ENCODE results near the gene ITGB2. TPM values are rescaled to one million over a fixed set of nuclear protein-coding genes. Genes with fewer than 3 reads are reported as not detected.

ITGB2 gene
- not detected in 2 replicates for total RNA-seq

DNA sequence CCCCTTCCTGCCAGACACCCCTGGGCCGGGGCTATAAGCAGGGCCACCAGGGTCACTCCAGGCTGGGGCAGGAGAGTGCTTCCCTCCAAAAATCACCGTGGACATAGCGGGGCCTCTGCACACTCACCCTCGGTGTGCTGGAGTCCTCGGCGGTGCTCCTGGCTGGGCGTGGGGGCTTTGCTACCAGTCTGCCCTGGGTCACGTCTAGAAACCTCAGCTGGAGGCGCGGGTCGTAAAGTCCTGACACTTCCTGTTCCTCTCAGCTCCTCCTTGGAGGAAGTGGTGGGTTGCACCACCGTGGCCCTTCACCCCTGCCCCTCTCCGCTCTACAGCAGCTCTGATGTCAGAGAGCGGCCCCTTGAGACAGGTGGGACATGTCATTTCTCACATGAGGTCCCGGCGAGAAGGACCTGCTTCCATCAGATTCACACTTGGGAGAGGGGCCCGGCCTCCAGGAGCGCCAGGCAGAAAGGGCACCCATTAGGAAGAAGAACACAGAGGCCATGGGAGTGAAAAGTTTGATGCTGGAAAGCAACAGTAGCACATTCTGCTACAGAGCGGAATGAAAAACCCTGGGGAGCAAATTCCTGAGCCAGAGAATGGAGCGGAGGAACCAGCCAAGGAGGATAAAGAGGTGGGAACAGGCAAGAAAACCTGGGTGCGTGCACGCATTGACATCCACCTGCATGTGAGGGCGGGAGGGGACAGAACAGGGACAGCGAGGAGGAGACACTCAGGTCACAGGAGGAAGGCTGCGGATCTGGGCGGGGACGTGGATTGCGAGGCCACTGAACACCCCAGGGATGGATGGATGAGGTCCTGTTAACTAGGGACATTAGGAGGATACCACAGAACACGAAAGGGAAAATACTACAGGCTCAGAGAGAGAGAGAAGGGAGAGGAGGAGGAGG lies at the start of gene ITGB2:
TSS of gene ITGB2 (minus strand) at position 206 of the 911 bp plus-strand sequence. CDS start 10,117 bp downstream, outside the sequence.

DNA sequence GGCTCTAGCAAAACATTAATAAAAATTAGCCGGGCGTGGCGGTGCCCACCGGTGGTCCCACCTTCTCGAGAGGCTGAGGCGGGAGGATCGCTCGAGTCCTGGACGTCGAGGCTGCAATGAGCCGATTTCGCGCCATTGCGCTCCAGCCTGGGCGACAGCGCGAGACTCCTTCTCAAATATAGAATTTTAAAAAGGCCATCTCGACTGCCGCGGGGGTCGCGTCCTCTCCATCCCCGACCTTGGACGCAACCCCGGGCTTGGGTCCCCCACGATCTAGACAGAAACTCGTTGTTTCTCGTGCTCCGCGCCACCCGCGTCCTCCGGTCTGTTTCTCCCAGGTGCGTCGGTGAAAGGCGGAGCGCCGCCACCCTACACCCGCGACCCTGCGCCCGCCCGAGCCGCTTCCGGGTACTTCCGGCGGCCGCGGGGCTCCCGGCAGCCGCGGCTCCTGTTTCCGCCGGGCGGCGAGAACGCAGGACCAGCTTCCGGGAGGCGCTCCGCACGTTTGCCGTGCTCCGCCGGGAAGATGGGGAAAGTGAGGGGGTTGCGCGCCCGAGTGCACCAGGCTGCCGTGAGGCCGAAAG lies 18.9 kb upstream of the ITGB2 start, which contains the start of gene SLX9:
TSS of gene SLX9 (plus strand) at position 498 of the 584 bp plus-strand sequence. CDS start at position 527, 29 bp downstream.

DNA sequence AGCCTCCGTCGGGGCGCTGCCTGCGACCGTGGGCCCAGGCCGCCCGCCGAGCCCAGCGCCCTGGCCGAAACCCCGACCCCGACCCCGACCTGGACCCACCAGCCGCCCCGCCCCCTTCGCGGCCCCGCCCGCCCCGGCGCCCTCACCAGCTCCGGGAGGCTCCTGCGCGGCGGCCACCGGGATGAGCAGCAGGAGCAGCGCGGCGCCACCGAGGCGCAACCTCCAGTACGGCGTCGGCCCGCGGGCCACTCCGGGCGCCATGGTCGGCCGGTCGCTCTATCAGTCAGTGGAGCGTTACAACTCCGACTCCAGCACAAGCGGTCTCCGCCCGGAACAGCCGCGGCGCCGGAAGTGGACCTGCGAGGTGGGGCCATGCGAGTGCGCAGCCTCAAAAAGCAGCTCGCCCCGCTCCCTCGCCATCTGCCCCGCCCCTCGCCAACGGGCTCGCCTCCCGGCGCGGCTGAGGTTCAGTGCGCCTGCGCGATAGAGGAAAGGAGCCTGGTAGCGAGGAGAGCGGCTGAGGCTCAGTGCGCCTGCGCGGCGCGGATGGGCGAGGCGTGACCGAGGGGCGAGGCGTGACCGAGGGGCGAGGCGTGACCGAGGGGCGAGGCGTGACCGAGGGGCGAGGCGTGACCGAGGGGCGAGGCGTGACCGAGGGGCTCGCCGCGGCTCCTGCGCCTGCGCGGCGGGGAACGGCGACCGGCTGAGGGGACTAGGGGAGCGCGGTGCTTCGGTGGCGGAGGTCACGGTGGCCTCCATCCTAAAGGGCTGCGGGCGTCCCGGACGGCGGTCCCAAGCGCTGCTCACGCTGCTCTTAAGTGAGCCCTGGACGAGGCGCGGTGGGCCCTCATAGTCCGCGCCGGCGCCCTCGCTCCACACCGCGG lies 47.1 kb downstream of the ITGB2 start, which contains the start of gene PTTG1IP:
TSS of gene PTTG1IP (minus strand) at position 335 of the 884 bp plus-strand sequence. CDS start at position 261, 74 bp downstream.

Other genes starting within 250 kb of the ITGB2 start
- gene KRTAP12-1, start 238.7 kb downstream of the ITGB2 start, total RNA-seq, result not detected in 2 replicates
- gene KRTAP10-12, start 223.7 kb downstream of the ITGB2 start, total RNA-seq, result not detected in 2 replicates
- 0.10 TPM in 1 of 2 replicates, not detected in the other for gene TSPEAR, start 209.3 kb downstream of the ITGB2 start, total RNA-seq
- gene UBE2G2, start 119.1 kb downstream of the ITGB2 start, total RNA-seq, result 51.2 and 56.7 TPM in 2 replicates
- gene SUMO3, start 102.8 kb downstream of the ITGB2 start, total RNA-seq, result 98.6 and 106 TPM in 2 replicates
- 367 and 382 TPM in 2 replicates for gene PTTG1IP, start 47.2 kb downstream of the ITGB2 start, total RNA-seq
- 29.5 and 34.4 TPM in 2 replicates for gene SLX9, start 19.1 kb upstream of the ITGB2 start, total RNA-seq
- gene ADARB1, start 153.7 kb upstream of the ITGB2 start, total RNA-seq, result 29.0 and 30.4 TPM in 2 replicates

Data from mammary microvascular endothelial cell (primary cell).